Endothelial cell (in vitro differentiated cells): ENCODE measurements around the gene ANO2. TPM values are rescaled to one million over a fixed set of nuclear protein-coding genes. Genes with fewer than 3 reads are reported as not detected.

ENCODE experiments used
- DNase-seq: peaks from one replicate; pipeline ENCODE4 v3.0.0; 2021; ENCODE audit warnings: low spot score
- H3K27ac Mint-ChIP-seq: one replicate; pipeline ENCODE4 v1.8.0; 2021; ENCODE audit warnings: mixed read lengths, inconsistent platforms; ENCODE audit not compliant: unreplicated experiment
- H3K27me3 Mint-ChIP-seq: one replicate; pipeline ENCODE4 v1.8.0; 2021; ENCODE audit warnings: mild to moderate bottlenecking, moderate library complexity, mixed read lengths, inconsistent platforms; ENCODE audit not compliant: unreplicated experiment
- H3K36me3 Mint-ChIP-seq: one replicate; pipeline ENCODE4 v1.8.0; 2021; ENCODE audit warnings: mild to moderate bottlenecking, low read depth, mixed read lengths, inconsistent platforms; ENCODE audit not compliant: unreplicated experiment
- H3K4me1 Mint-ChIP-seq: one replicate; pipeline ENCODE4 v1.8.0; 2021; ENCODE audit warnings: mild to moderate bottlenecking, mixed read lengths, inconsistent platforms; ENCODE audit not compliant: unreplicated experiment
- H3K4me3 Mint-ChIP-seq: one replicate; pipeline ENCODE4 v1.8.0; 2021; ENCODE audit warnings: mild to moderate bottlenecking, mixed read lengths, inconsistent platforms; ENCODE audit not compliant: unreplicated experiment
- H3K9me3 Mint-ChIP-seq: one replicate; pipeline ENCODE4 v1.8.0; 2021; ENCODE audit warnings: mixed read lengths, inconsistent platforms; ENCODE audit not compliant: unreplicated experiment
- CTCF ChIP-seq: fragments of 200-600 bp; sonication (generic); IDR thresholded peaks from one replicate; pipeline ENCODE4 v1.5.0; 2021; ENCODE audit warnings: antibody characterized with exemption; ENCODE audit not compliant: unreplicated experiment
- total RNA-seq: library from RNA; stranded (reverse); fragmentation: NEBNext Ultra II Directional; extraction: Animal tissue kit (Norgen Biotek cat#: 25700); gene quantifications from one replicate; pipeline ENCODE4 v1.2.1, GENCODE V29; 2021; ENCODE audit not compliant: unreplicated experiment

The ANO2 gene
- total RNA-seq, 1 donor from 2014 or later, result 4.5 TPM

- no peaks in the 10 kb centered on the region for H3K27me3 Mint-ChIP-seq
- no peak overlapping the region for H3K4me3 Mint-ChIP-seq
- H3K9me3 Mint-ChIP-seq, result no peaks in the 10 kb centered on the region
- no peak overlapping the region for H3K27ac Mint-ChIP-seq
- peaks cover 13% of the 10 kb centered on the region for H3K4me1 Mint-ChIP-seq
- no peaks in the 10 kb centered on the region for H3K36me3 Mint-ChIP-seq
- DNase-seq, result no peak
- TF ChIP-seq CTCF, result no peak
Measured at GRCh38 chr12:5742258-5742657, 202.8 kb downstream of the ANO2 start.

- Mint-ChIP-seq H3K27me3 (no peaks in the 10 kb centered on the region), H3K27ac (no peak overlapping the region), H3K36me3 (no peaks in the 10 kb centered on the region), H3K9me3 (no peaks in the 10 kb centered on the region), H3K4me1 (peaks cover 19% of the 10 kb centered on the region), H3K4me3 (no peak overlapping the region)
- no peak for TF ChIP-seq CTCF
- DNase-seq, result no peak
Measured at GRCh38 chr12:5739917-5740316, 205.1 kb downstream of the ANO2 start.

GRCh38 chr12:5737778-5738177, 207.3 kb downstream of the ANO2 start:
- no peak for DNase-seq
- no peaks in the 10 kb centered on the region for H3K27me3 Mint-ChIP-seq
- H3K27ac Mint-ChIP-seq, result no peak overlapping the region
- no peaks in the 10 kb centered on the region for H3K9me3 Mint-ChIP-seq
- TF ChIP-seq CTCF, result no peak
- no peak overlapping the region for H3K4me3 Mint-ChIP-seq
- H3K4me1 Mint-ChIP-seq, result peaks cover 19% of the 10 kb centered on the region
- no peaks in the 10 kb centered on the region for H3K36me3 Mint-ChIP-seq

- H3K4me1 Mint-ChIP-seq, result peaks cover 9% of the 10 kb centered on the region
Measured at GRCh38 chr12:5736527-5736926, 208.5 kb downstream of the ANO2 start.

GRCh38 chr12:5736016-5736415, 209.0 kb downstream of the ANO2 start:
- Mint-ChIP-seq H3K9me3 (no peaks in the 10 kb centered on the region), H3K27ac (no peak overlapping the region), H3K4me1 (peaks cover 9% of the 10 kb centered on the region), H3K36me3 (no peaks in the 10 kb centered on the region), H3K4me3 (no peak overlapping the region), H3K27me3 (no peaks in the 10 kb centered on the region)
- TF ChIP-seq CTCF, result no peak
- DNase-seq, result no peak

More at GRCh38 chr12:5736527-5736926, 208.5 kb downstream of the ANO2 start:
- no peak for DNase-seq
- Mint-ChIP-seq H3K36me3 (no peaks in the 10 kb centered on the region), H3K27me3 (no peaks in the 10 kb centered on the region), H3K4me3 (peak overlapping the region; percentile 38), H3K9me3 (no peaks in the 10 kb centered on the region), H3K27ac (no peak overlapping the region)
- TF ChIP-seq CTCF, result no peak
